Suppressor macrophage treated with lipopolysaccharide for 1 hour (primary cell): ENCODE results near the gene MBTPS1.

Source experiments
- DNase-seq, 3 donors: peaks; one replicate each; pipeline ENCODE4 v3.0.0-alpha.2; 2020 to 2022

MBTPS1 gene

DNA sequence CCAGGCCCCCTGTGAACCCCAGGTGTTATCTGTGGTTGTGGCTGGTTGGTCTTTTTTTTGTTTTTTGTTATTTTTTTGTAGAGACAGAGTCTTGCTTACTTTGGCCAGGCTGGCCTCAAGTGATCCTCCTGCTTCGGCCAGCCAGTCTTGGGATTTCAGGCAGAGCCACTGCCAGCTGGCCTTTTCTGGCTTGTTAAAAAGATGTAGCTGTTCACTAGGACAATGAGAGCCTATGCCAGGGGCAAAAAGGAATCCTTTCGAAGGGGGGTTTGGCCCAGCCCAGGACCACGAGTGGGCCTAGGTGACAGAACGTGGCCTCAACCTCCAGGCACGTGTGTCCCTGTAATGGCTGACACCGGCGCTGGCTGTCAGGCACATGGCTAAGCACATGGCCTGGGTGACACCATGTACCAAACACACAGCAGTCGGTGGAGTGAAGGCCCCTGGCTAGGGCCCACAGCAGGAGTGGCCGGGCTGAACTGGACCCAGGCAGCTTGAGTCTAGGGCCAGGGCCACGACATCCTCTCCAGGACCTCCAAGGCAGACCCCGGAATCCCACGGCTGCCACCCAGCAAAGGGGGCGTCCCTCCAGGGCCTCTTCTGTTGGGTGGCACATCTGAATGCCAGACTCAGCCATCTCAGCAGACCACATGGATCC lies 67.2 kb downstream of the MBTPS1 start:
- no peak for DNase-seq

DNA sequence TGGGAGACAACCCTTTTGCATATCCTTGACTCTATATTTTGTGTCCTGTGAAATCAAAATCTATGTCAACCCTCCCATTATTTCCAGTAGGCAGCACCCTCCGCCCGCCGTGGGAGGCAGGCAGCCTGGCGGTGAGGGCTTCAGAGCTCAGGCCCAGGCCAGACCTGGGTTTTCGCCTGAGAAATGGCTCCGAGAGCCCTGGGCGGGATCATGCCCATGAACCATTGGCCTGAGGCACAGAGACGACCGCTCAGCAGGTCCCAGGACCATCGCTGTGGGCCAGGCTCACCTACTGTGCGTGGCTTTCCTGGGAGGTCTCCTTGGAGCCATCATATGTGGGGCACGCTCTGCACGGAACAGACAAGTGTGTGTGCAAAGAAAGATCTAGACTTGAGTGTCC lies 67.9 kb downstream of the MBTPS1 start:
- DNase-seq = no peak

DNA sequence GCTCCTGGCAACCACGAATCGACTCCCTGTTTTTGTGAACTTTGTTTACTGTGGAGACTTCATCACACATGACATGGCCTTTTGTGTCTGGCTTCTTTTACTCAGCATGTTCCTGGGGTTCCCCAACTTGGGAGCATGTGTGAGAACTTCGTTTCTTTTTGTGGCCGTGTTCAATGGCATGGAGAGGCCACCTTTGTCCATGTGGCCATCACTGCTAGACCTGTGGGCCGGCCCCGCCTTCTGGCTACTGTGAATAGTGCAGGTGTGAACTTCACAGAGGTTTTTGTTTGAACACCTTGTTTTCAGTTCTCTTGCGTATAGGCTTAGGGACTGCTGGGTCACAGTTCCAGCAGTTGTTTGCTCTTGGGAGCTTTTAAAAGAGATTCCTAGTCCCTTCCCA lies 68.5 kb downstream of the MBTPS1 start:
- DNase-seq = no peak

DNA sequence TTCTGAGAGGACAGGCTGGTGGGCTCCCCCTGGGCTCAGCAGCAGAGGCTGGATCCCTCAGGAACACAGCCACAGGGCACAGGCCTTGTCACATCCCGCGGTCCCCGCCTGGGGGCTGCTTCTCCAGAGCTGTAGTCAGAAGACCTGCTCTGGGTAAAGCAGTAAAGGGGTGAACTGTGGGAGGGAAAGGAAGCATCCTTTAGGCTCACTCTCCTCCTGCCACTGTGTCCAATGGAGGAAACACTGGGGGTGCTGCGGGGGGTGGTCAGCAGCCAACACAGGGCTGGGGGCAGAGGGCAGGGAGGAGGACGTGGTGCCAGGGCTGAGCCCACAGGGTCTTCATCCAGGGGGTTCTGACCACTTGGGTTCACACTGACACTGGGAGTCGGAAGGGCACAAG lies 69.1 kb downstream of the MBTPS1 start:
- DNase-seq = no peak

DNA sequence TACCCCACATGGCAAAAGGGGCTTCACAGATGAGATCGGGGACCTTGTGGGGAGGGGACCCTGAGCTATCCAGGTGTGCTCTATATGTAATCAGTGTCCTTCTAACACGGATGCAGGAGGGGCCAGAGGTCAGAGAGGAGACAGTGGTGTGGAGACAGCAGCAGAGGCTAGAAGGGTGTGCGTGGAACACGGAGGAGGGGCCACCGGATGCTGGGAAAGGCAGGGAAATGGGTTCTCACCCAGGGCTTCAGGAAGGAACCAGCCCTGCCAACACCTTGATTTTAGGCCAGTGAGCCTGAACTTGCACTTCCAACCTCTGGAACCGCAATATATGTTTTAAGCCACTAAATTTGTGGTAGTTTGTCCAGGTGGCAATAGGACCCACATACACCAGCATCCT lies 69.5 kb downstream of the MBTPS1 start:
- no peak for DNase-seq

DNA sequence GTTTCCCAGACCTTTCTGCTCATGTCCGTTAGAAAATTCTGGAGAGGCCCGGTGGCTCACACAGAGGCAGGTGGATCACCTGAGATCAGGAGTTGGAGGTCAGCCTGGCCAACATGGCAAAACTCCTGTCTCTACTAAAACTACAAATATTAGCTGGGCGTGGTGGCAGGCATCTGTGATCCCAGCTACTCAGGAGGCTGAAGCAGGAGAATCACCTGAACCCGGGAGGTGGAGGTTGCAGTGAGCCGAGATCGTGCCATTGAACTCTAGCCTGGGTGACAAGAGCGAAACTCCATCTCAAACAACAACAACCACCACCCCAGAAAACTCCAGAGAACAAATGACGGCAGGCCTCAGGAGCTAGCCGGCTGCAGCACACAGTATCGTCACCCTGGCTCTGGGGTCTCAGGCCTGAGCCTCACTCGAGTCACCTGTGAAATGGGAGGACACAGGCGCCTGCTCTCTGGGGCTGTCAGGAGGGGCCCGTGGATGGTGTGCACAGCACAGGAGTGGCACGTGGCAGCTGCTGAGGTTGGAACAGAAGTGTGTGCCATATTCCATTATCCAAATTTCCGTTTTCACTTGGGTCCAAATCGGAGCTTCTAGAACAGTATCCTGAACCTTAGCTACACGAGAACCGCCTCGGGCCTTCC lies 70.8 kb downstream of the MBTPS1 start:
- DNase-seq = no peak

DNA sequence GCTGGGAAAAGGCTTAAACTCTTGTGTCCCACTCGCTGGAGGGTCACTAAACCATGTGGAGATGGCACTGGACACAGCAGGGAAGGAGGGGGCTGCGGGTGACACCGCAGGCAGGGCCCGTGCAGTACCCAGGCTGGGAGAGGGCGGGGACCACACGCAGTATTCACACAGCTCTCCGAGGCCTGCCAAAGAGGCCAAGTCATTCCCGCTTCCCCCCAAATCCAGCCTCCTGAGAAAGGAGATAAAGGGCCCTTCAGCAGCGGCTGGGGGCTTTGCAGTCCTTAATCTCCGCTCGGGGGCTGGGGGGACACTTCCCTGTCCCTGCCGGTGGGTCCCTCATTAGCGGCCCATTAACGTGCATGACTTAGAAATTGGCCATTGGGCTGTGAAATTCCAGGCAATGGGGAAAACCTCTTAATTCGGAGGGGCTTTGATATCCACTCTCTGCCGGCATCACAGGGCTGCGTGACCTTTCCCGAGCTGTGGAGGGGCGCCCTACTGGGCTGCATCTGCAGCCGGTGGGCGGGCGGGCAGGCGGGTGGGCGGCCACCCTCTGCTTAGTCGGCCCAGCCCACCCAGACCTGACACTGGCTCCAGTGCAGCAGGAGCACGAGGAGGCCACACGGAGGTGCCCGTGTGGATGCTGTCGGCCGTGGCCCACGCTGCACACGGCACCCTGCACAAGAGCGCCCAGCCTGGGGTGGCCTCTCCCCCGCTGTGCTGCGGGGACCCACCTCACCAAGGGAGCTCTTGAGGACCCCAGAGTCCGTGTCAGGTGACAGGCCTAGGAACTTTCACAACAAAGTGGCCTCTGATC lies 71.5 kb downstream of the MBTPS1 start:
- no peak for DNase-seq

DNA sequence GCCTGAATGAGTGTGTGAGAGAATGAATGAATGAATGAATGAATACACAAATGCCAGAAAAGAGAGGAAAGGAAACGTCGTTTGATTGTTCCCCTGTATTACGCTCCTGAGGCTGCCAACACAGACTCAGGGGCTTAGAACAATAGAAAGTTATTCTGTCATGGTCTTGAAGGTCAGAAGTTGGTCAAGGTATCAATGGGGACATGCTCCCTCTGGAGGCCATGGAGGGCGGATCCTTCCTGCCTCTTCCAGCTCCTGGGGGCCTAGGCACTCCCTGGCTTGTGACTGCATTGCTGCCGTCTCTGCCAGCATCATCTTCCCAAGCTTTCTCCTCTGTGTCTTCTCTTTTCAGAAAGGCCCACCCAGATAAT lies 72.6 kb downstream of the MBTPS1 start:
- DNase-seq = peak; percentile 54 to 56 (median 55)

DNA sequence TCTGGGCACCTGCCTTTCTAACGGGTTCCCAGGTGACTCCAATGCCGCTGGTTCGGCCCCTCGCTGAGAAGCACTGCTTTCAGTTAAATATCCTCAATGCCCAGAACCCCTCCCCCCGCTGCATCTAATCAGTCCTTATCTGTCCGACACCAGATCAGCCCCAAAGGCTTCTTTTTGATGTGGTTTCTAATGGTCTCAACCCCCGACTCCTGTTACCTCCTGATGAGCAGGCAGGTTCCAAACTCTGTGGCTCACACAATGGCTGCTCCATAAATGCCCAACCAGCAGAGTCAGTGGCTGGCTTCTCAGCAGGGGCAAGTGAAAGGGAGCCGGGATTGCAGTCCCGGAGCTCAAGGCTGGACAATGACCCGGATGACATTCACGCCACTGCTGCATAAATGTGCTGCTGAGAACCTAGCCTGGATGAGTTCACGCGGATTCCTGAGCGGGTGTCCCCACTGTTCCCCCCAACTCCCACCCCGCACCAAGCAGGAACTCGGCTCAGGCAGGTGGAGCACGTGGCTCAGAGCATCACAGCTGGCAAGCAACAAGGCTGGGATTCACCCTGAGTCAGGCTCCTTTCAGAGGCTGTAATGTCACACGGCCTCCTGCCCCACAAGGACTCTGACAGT lies 73.1 kb downstream of the MBTPS1 start:
- peak in 1 of 3 donors; percentile 21 for DNase-seq

DNA sequence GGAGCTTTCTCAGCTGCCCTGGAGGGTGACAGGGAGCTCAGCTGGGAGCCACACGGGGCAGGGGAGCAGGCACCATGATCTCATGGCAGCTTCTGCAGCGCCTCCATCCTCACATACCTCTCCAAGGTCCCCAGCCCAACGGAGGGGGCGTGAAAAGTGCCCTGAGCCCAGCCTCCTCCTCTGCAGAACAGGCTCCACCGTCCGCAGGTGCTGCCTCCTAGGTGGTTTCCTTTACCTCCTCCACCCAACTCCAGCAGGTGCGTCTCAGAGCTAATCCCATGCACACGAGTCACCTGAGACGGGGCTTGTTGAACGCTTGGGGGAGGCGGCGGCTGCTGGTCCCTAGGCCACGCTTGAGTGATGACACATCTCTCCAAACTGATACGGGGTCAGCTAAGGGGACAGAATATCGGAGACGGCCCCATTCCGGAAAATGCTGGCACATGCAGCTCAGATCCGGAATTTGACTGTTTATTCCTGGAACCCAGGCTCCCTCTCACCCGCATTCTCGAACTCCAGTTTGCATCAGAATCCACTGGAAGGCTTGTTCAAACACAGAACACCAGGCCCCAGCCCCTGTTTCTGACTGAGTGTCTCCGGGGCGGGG lies 73.8 kb downstream of the MBTPS1 start:
- DNase-seq = no peak

DNA sequence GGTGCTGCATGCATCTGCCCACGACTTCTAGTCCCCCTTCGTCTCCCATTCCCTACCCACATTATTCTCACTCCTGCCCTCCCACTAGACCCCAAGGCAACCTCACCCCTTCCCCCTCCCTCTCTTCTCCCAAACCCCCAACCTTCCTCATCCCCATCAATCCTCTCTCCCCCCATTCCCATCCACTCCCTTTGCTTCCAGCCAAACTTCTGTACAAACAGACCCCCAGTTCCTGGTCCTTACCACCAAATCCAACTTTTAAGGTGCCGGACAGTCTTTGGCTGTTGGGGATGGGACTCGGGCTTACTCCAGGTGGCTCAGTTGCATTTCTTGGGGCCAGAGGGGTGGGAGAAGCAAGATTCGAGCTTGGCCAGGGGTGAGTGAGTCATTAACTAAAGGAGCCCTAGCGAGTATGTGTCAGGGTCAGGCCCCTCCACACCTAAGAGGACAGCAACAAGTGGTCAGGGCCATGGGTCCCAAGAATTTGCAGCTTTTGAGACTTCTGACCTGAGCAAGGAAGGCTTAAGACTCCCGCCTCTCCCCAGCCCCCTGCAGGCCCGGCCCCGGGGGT lies 74.3 kb downstream of the MBTPS1 start, which contains the start of gene SLC38A8:
TSS of gene SLC38A8 (minus strand) at position 488 of the 571 bp plus-strand sequence. CDS start 638 bp downstream, outside the sequence.
- no peak for DNase-seq

DNA sequence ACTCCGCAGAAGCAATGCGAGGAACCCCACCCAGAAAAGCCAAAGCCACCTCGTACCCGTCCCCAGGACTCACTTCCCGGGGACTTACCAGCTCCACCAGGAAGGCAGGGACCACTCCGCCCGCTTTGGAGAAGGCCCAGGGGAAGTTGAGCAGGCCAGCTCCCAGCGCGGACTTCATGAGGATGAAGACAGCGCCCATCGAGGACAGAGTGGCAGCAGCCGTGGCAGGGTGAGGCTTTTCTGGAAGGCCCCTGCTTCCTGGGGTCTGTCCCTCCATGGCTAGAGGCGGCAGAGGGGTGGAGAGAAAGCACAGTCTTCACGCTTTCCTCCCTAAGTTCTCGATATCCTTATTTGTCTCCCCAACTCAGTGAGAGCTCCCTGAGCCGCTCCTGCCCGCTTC lies 74.9 kb downstream of the MBTPS1 start:
- no peak for DNase-seq

DNA sequence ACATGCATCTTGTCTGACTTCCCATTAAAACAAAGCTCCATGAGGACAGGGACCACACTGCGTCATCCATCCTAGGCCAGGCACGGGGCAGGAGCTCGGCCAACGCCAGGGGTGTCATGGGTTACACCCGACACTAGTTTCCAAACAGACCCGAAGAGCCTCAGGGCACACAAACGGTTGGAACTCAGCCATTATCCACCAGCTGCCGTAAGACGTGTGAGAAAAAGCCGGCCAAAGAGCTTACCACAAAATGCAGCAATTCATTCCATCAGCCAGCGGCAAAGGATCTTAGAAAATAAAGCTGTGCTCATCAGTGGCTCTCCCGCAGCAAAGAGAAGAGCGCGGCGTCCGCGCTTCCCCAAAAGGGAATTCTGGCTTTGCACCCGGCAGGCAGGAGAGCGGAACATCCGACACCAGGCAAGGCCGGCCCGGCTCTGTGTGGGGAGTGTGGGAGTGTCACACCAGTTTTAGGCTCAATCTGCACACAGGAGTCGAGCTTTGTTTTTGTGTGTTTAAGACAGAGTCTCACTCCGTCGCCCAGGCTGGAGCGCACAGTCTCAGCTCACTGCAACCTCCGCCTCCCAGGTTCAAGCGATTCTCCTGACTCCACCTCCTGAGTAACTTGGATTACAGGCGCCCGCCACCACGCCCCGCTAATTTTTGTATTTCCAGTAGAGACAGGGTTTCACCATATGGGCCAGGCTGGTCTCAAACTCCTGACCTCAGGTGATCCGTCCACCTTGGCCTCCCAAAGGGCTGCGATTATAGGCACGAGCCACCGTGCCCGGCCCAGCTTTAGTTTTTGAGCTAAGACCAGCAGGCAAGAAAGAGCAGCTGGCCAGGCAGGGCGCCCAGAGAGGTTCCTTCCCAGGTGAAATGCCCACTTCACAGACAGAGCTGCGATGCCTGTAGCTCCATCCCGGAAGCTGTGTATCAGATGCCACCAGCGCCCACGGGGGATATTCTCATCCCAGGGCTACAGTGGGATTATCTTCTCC lies 75.6 kb downstream of the MBTPS1 start:
- DNase-seq = no peak

DNA sequence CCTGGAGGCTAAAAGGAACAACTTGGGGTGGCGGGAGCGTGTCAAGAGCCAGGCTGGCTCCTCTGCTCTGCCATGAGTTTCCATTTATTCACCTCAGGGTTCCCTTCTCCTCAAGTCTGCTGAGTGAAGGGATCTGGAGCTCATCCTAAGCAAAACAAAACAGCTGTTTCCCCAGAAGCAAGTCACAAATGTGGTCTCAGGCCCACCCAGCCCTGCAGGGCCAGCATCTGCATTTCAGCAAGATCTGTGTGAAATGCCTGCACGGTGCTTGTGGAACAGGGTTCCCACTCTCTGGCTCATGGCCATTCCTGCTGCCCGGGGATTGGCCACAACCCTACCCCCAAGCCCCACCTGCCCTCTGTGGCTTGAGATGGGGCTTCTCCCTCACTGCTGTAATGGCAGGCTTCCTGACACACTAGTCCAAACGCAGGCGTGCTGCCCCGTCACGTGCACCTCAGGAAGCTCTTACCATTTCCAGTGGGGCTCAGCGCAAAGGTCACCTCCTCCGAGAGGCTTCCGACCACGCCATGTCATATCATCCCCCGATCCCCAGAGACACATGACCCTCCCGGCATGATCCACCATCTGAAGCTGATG lies 76.4 kb downstream of the MBTPS1 start:
- no peak for DNase-seq

DNA sequence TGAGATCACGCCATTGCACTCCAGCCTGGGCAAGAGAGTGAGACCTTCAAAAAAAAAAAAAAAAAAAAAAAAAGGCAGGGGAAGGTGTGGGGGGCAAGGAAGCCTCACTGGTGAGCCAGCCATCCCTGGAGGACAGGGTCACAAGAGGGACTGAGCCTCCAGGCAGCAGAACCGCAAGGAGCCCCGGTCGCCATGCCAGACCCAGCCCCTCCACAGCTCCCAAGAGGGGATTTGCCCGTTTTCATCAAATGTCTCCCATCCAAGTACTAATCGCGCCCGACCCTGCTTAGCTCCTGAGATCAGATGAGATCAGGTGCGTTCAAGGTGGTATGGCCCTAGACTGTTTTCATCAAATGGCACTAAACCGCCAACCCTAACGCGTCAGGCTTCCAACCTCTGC lies 77.0 kb downstream of the MBTPS1 start:
- no peak for DNase-seq

DNA sequence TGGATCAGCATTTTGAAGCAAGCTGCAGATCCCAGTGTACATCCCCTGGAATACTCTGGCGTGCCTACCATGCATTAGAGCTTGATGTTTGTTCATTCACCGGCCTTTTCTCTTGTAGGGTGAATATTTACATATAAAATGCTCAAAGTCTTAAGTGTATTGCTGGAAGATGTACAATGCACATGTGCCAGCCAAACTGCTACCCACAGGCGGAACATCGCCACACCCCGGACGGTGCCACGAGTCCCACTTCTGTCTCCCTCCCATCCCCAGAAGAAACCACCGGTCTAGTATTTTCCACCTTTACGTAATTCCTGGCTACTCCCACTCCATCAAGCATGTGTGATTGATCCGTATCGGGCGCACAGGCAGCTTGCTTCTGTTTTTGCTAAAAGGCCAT lies 78.3 kb downstream of the MBTPS1 start:
- no peak for DNase-seq

DNA sequence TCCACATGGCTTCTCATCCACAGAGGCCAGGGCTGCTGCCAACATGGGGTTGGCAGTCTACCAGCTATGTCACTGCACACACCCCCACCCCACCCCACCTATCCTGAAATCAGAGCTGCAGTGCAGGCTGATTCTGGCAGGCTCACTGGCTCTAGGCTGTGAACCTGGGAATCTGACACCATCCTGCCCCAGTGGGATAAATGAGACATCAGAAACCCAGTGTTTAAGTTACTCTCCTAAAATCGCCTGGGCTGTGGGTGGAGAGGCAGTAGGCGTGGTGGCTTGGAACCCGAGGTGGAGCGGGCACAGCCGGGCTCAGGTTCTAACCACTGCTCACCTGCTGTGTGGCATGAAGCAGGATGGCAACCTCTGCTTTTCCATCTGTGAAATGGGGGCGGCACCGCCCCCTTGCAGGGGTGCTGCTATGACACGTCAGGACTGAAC lies 79.7 kb downstream of the MBTPS1 start:
- DNase-seq = no peak

DNA sequence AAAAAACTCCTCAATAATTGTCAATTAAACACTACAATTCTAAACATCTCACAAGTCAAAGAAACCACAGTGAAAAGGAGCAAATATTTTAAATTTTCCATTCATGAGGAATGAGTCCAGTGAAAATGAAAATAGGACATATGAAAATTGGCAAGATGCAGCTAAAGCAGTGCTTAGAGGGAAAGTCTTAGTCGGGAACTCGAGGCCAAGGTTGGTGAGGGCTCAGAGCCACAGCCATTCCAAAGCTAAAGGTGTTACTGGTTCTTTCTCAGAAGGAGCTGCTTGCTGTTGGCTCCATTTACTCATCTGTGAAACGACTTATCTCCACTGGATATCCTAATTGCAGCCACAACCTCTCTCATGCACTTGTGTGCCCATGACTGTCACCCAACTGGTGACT lies 80.6 kb downstream of the MBTPS1 start:
- no peak for DNase-seq

DNA sequence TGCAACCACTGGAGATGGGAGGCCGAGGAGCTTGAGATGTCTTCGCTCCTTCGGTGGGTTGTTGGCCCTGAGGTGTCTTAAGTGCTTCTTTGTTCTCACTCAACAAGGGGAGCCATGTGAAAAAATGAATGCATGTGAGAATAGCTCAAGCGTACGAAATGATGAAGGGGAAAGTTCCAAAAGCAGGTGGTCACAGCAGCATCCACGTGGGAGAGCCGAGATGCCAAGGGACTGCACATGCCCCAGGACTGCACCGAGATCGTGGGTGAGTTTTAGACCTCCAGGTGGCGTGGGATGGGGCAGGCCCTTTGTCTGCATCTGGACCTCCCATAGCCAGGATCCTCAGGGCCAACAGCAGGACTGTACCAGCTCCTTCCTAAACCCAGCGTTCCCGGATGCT lies 82.2 kb downstream of the MBTPS1 start:
- DNase-seq = no peak

DNA sequence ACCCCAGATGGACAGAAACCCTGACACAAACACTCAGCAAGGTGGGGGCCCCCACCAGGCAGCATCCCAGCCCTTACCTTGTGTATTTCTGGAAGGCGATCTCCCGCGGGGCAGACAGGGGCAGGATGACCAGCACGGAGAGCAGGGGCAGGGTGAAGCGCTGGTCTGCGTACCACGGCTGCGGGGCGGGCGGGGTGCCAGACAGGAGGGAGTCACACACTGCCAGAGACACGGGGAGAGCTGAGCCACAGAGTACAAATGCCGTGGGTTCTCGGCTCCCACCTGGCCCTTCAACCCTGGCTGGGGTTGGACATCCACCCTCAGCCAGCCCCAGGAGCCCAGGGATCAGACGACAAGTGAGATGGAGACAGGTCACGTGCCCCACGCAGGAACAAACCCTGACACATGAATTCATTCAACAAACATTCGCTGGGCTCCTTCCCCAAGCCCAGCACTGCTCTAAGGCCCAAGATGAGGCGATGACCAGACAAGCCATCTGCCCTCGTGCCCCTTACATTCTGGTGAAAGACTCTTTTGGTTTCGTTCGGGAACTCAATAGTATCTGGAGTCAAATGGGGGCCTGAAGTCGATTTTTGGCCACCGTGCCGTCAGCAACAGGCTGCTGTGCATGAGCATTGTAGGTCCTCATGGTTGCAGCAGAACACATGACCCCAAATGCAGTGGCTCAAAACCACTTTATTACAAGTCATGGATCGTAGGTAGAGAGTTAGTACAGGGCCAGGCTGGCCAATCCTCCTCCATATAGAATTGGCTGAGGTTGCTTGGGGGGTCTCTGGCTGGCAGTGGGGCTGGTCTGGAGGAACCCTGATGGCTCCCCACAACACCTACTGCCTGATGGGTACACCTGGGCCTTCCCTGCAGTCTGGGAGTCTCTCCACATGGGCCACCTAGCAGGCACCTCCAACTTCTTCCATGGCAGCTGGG lies 83.2 kb downstream of the MBTPS1 start:
- DNase-seq = no peak
